HL-60 (cell line): ENCODE measurements around the gene NUDT6.
"Not testable (repeated sequence)": the region's sequence is repeated elsewhere in the genome, so short reads cannot be mapped to it uniquely, and the experiment has no call there.

Source experiments
- CTCF ChIP-seq: IDR thresholded peaks from one replicate; pipeline ENCODE4 v1.5.1; 2011; ENCODE audit warnings: low read length, control low read depth, inconsistent platforms; ENCODE audit not compliant: insufficient read depth
- GABPA ChIP-seq: IDR thresholded peaks from 2 replicates; pipeline ENCODE4 v1.6.1; 2012; ENCODE audit warnings: low read depth
- POLR2AphosphoS5 ChIP-seq: IDR thresholded peaks from 2 replicates; pipeline ENCODE4 v1.6.1; 2012; ENCODE audit warnings: low read depth
- REST ChIP-seq: IDR thresholded peaks from 2 replicates; pipeline ENCODE4 v1.6.1; 2012; ENCODE audit warnings: low read depth; ENCODE audit not compliant: insufficient replicate concordance
- SPI1 ChIP-seq: IDR thresholded peaks from 2 replicates; pipeline ENCODE4 v1.6.1; 2012; ENCODE audit warnings: low read depth, mild to moderate bottlenecking, borderline replicate concordance

GRCh38 chr4:122945136-122945535 lies 22.7 kb upstream of the NUDT6 start:
- TF ChIP-seq CTCF, POLR2AphosphoS5, SPI1, REST, GABPA: not testable (repeated sequence)
